ENCODE measurements around the gene BMP2.

Gene BMP2

GRCh38 chr20:6764619-6765018 lies 2.9 kb upstream of the BMP2 start:
- no peaks in the 10 kb centered on the region for H3K36me3 ChIP-seq (ENCODE audit: insufficient read depth, low read length)
- TF ChIP-seq FOXP2 (optimal IDR thresholded peaks at IDR 0.05; ENCODE audit: control extremely low read depth, extremely low read length, insufficient read depth) = no peak
- no peak for TF ChIP-seq POLR2AphosphoS5 (IDR thresholded peaks at IDR 0.05; ENCODE audit: borderline replicate concordance, low read depth, low read length)
- no peak for TF ChIP-seq EZH2 (IDR thresholded peaks at IDR 0.05)
- no peak for DNase-seq (ENCODE audit: low read depth, low spot score)
- H3K9ac ChIP-seq (ENCODE audit: insufficient read length) = no peak overlapping the region
- H3K4me3 ChIP-seq = no peak overlapping the region
- H3K9me3 ChIP-seq (ENCODE audit: low read depth, low read length) = no peaks in the 10 kb centered on the region
- H3K27ac ChIP-seq = no peak overlapping the region

- H3K9ac ChIP-seq (ENCODE audit: insufficient read length) = no peak overlapping the region
- no peak overlapping the region for H3K27ac ChIP-seq
- TF ChIP-seq FOXP2 (optimal IDR thresholded peaks at IDR 0.05; ENCODE audit: control extremely low read depth, extremely low read length, insufficient read depth) (no peak), POLR2AphosphoS5 (IDR thresholded peaks at IDR 0.05; ENCODE audit: borderline replicate concordance, low read depth, low read length) (no peak), EZH2 (IDR thresholded peaks at IDR 0.05) (no peak)
- H3K9me3 ChIP-seq (ENCODE audit: low read depth, low read length) = no peaks in the 10 kb centered on the region
- no peaks in the 10 kb centered on the region; the same call in 1 of the 2 replicates for H3K36me3 ChIP-seq (ENCODE audit: insufficient read depth, low read length)
- H3K4me3 ChIP-seq = no peak overlapping the region
- DNase-seq (ENCODE audit: low read depth, low spot score) = peak; percentile 72
These were observed 1.9 kb upstream of the BMP2 start for GRCh38 chr20:6765469-6766058.

GRCh38 chr20:6766433-6766832 lies 1.1 kb upstream of the BMP2 start:
- Histone ChIP-seq H3K4me3 (peak overlapping the region; percentile 78; the same call in 1 of the 2 replicates), H3K9me3 (ENCODE audit: low read depth, low read length) (no peaks in the 10 kb centered on the region)

GRCh38 chr20:6767126-6767535 lies 355 bp upstream of the BMP2 start:
- Histone ChIP-seq H3K36me3 (ENCODE audit: insufficient read depth, low read length) (peaks cover 9% of the 10 kb centered on the region), H3K9me3 (ENCODE audit: low read depth, low read length) (no peaks in the 10 kb centered on the region), H3K27ac (no peak overlapping the region), H3K4me3 (peak overlapping the region; percentile 78), H3K9ac (ENCODE audit: insufficient read length) (peak overlapping the region; percentile 67)
- TF ChIP-seq EZH2 (IDR thresholded peaks at IDR 0.05) (no peak), FOXP2 (optimal IDR thresholded peaks at IDR 0.05; ENCODE audit: control extremely low read depth, extremely low read length, insufficient read depth) (no peak), POLR2AphosphoS5 (IDR thresholded peaks at IDR 0.05; ENCODE audit: borderline replicate concordance, low read depth, low read length) (no peak)
- no peak for DNase-seq (ENCODE audit: low read depth, low spot score)

More at GRCh38 chr20:6766433-6766832, 1.1 kb upstream of the BMP2 start:
- no peak for TF ChIP-seq FOXP2 (optimal IDR thresholded peaks at IDR 0.05; ENCODE audit: control extremely low read depth, extremely low read length, insufficient read depth)
- TF ChIP-seq POLR2AphosphoS5 (IDR thresholded peaks at IDR 0.05; ENCODE audit: borderline replicate concordance, low read depth, low read length) = no peak
- TF ChIP-seq EZH2 (IDR thresholded peaks at IDR 0.05) = no peak
- H3K27ac ChIP-seq = no peak overlapping the region
- DNase-seq (ENCODE audit: low read depth, low spot score) = no peak
- H3K9ac ChIP-seq (ENCODE audit: insufficient read length) = peak overlapping the region; percentile 17
- peaks cover 2% of the 10 kb centered on the region for H3K36me3 ChIP-seq (ENCODE audit: insufficient read depth, low read length)

- Histone ChIP-seq H3K9me3 (ENCODE audit: low read depth, low read length) (no peaks in the 10 kb centered on the region), H3K27ac (no peak overlapping the region), H3K9ac (ENCODE audit: insufficient read length) (peak overlapping the region; percentile 64), H3K4me3 (peak overlapping the region; percentile 81), H3K36me3 (ENCODE audit: insufficient read depth, low read length) (peaks cover 20% of the 10 kb centered on the region)
- no peak for DNase-seq (ENCODE audit: low read depth, low spot score)
- no peak for TF ChIP-seq POLR2AphosphoS5 (IDR thresholded peaks at IDR 0.05; ENCODE audit: borderline replicate concordance, low read depth, low read length)
- TF ChIP-seq FOXP2 (optimal IDR thresholded peaks at IDR 0.05; ENCODE audit: control extremely low read depth, extremely low read length, insufficient read depth) = no peak
- TF ChIP-seq EZH2 (IDR thresholded peaks at IDR 0.05) = no peak
These were observed 998 bp downstream of the BMP2 start for GRCh38 chr20:6768228-6769140.

- H3K36me3 ChIP-seq (ENCODE audit: insufficient read depth, low read length) = peaks cover 27% of the 10 kb centered on the region
- peak overlapping the region; percentile 81 for H3K4me3 ChIP-seq
- H3K9ac ChIP-seq (ENCODE audit: insufficient read length) = no peak overlapping the region
- no peaks in the 10 kb centered on the region for H3K9me3 ChIP-seq (ENCODE audit: low read depth, low read length)
- TF ChIP-seq FOXP2 (optimal IDR thresholded peaks at IDR 0.05; ENCODE audit: control extremely low read depth, extremely low read length, insufficient read depth) (no peak), POLR2AphosphoS5 (IDR thresholded peaks at IDR 0.05; ENCODE audit: borderline replicate concordance, low read depth, low read length) (no peak), EZH2 (IDR thresholded peaks at IDR 0.05) (no peak)
- DNase-seq (ENCODE audit: low read depth, low spot score) = no peak
- H3K27ac ChIP-seq = no peak overlapping the region
These were observed 2.7 kb downstream of the BMP2 start for GRCh38 chr20:6769903-6770785.

GRCh38 chr20:6770786-6771100 lies 3.3 kb downstream of the BMP2 start:
- H3K36me3 ChIP-seq (ENCODE audit: insufficient read depth, low read length) = peaks cover 32% of the 10 kb centered on the region
- no peak for DNase-seq (ENCODE audit: low read depth, low spot score)
- TF ChIP-seq EZH2 (IDR thresholded peaks at IDR 0.05) (no peak), POLR2AphosphoS5 (IDR thresholded peaks at IDR 0.05; ENCODE audit: borderline replicate concordance, low read depth, low read length) (no peak), FOXP2 (optimal IDR thresholded peaks at IDR 0.05; ENCODE audit: control extremely low read depth, extremely low read length, insufficient read depth) (no peak)
- no peak overlapping the region for H3K27ac ChIP-seq
- H3K4me3 ChIP-seq = peak overlapping the region; percentile 81
- H3K9me3 ChIP-seq (ENCODE audit: low read depth, low read length) = no peaks in the 10 kb centered on the region
- no peak overlapping the region for H3K9ac ChIP-seq (ENCODE audit: insufficient read length)
